Measurements from ENCODE around the gene DSCAML1. TPM values are rescaled to one million over a fixed set of nuclear protein-coding genes. Genes with fewer than 3 reads are reported as not detected.

The DSCAML1 gene
- total and polyA plus RNA-seq, 8 donors: 0.08 to 2.9 (median 0.45) TPM

- H3K36me3 ChIP-seq: no peaks in the 10 kb centered on the region
Observed at GRCh38 chr11:117688255-117688797, 108.7 kb downstream of the DSCAML1 start.

GRCh38 chr11:117687776-117688175, 109.2 kb downstream of the DSCAML1 start:
- H3K27ac ChIP-seq: no peak overlapping the region
- intact Hi-C loops (cut with DNase I; ENCODE audit: low total_unique reads): no loop called here

More at GRCh38 chr11:117688255-117688797, 108.7 kb downstream of the DSCAML1 start:
- Histone ChIP-seq H3K27ac (no peak overlapping the region), H3K4me1 (peaks cover 0 to 6% (median 0%) of the 10 kb centered on the region in 4 donors), H3K27me3 (peaks cover 0 to 6% (median 0%) of the 10 kb centered on the region in 3 donors), H3K9me3 (no peaks in the 10 kb centered on the region), H3K4me3 (no peak overlapping the region)
- no peak for TF ChIP-seq POLR2A (IDR thresholded peaks at IDR 0.05)
- DNase-seq: no peak
- 63 to 90% (median 71%) methylated on average over 3 of the region's 3 CpGs for WGBS, 5 donors
- intact Hi-C loops (cut with DNase I; ENCODE audit: low total_unique reads): no loop called here

GRCh38 chr11:117686711-117687110, 110.3 kb downstream of the DSCAML1 start:
- Histone ChIP-seq H3K27me3 (peaks cover 0 to 6% (median 0%) of the 10 kb centered on the region in 3 donors), H3K4me3 (no peak overlapping the region), H3K4me1 (peaks cover 0 to 6% (median 0%) of the 10 kb centered on the region in 4 donors), H3K36me3 (no peaks in the 10 kb centered on the region), H3K27ac (no peak overlapping the region), H3K9me3 (no peaks in the 10 kb centered on the region)
- DNase-seq: no peak
- 66 to 89% (median 78%) methylated on average over 3 of the region's 3 CpGs for WGBS, 5 donors
- TF ChIP-seq EP300 (IDR thresholded peaks at IDR 0.05) (no peak), POLR2AphosphoS5 (IDR thresholded peaks at IDR 0.05) (no peak), CTCF (IDR thresholded peaks at IDR 0.05) (no peak), POLR2A (IDR thresholded peaks at IDR 0.05) (no peak)
- intact Hi-C loops (cut with DNase I; ENCODE audit: low total_unique reads): no loop called here

More at GRCh38 chr11:117687776-117688175, 109.2 kb downstream of the DSCAML1 start:
- H3K4me3 ChIP-seq: no peak overlapping the region
- peaks cover 0 to 6% (median 0%) of the 10 kb centered on the region in 4 donors for H3K4me1 ChIP-seq
- no peak for DNase-seq
- peaks cover 0 to 6% (median 0%) of the 10 kb centered on the region in 3 donors for H3K27me3 ChIP-seq
- H3K9me3 ChIP-seq: no peaks in the 10 kb centered on the region
- TF ChIP-seq EP300 (IDR thresholded peaks at IDR 0.05) (no peak), CTCF (IDR thresholded peaks at IDR 0.05) (no peak), POLR2A (IDR thresholded peaks at IDR 0.05) (no peak), POLR2AphosphoS5 (IDR thresholded peaks at IDR 0.05) (no peak)
- WGBS, 5 donors: 79 to 89% (median 84%) methylated on average over 6 of the region's 6 CpGs
- no peaks in the 10 kb centered on the region for H3K36me3 ChIP-seq

- WGBS, 5 donors: 58 to 78% (median 66%) methylated on average over 6 of the region's 6 CpGs
- no peak for DNase-seq
- Histone ChIP-seq H3K27ac (no peak overlapping the region), H3K27me3 (peaks cover 0 to 6% (median 0%) of the 10 kb centered on the region in 3 donors), H3K36me3 (no peaks in the 10 kb centered on the region), H3K4me3 (no peak overlapping the region), H3K9me3 (no peaks in the 10 kb centered on the region), H3K4me1 (peaks cover 0 to 6% (median 0%) of the 10 kb centered on the region in 4 donors)
- no peak for TF ChIP-seq CTCF (IDR thresholded peaks at IDR 0.05)
- TF ChIP-seq POLR2A (IDR thresholded peaks at IDR 0.05): no peak
- no peak for TF ChIP-seq POLR2AphosphoS5 (IDR thresholded peaks at IDR 0.05)
- no peak for TF ChIP-seq EP300 (IDR thresholded peaks at IDR 0.05)
- intact Hi-C loops (cut with DNase I; ENCODE audit: low total_unique reads): no loop called here
Observed at GRCh38 chr11:117685566-117685965, 111.5 kb downstream of the DSCAML1 start.

- H3K4me1 ChIP-seq: peaks cover 0 to 6% (median 0%) of the 10 kb centered on the region in 4 donors
- no peak overlapping the region for H3K27ac ChIP-seq
- peak in 1 of 2 donors; percentile 41 for DNase-seq
- peaks cover 0 to 6% (median 0%) of the 10 kb centered on the region in 3 donors for H3K27me3 ChIP-seq
- H3K36me3 ChIP-seq: no peaks in the 10 kb centered on the region
- TF ChIP-seq EP300 (IDR thresholded peaks at IDR 0.05) (no peak), CTCF (IDR thresholded peaks at IDR 0.05) (no peak), POLR2A (IDR thresholded peaks at IDR 0.05) (no peak), POLR2AphosphoS5 (IDR thresholded peaks at IDR 0.05) (no peak)
- intact Hi-C loops (cut with DNase I; ENCODE audit: low total_unique reads): no loop called here
- 62 to 88% (median 76%) methylated on average over 4 of the region's 4 CpGs for WGBS, 5 donors
- H3K4me3 ChIP-seq: no peak overlapping the region
- no peaks in the 10 kb centered on the region for H3K9me3 ChIP-seq
Observed at GRCh38 chr11:117684731-117685130, 112.3 kb downstream of the DSCAML1 start.
